ENCODE data around the gene TMEM132A. TPM values are rescaled to one million over a fixed set of nuclear protein-coding genes. Genes with fewer than 3 reads are reported as not detected.

Gene TMEM132A
- polyA plus RNA-seq, 1 of the 3 experiments (the other 2 are of a cell fraction), result 66.9 TPM

GRCh38 chr11:60879104-60879503 is 45.2 kb upstream of the TMEM132A start:
- Histone ChIP-seq H2AFZ (ENCODE audit: low read depth) (no peak overlapping the region), H3K27me3 (ENCODE audit: insufficient read depth) (no peaks in the 10 kb centered on the region), H3K4me2 (no peak overlapping the region), H3K36me3 (replicated peaks in 1 of 2; ENCODE audit: control insufficient read depth in 1 of 2, insufficient read depth in 2 of 2, low read length in 1 of 2) (peaks cover 0 to 20% of the 10 kb centered on the region in 2 experiments), H3K9me2 (no peaks in the 10 kb centered on the region), H3F3A (replicated peaks; ENCODE audit: insufficient read depth) (no peaks in the 10 kb centered on the region), H3K79me2 (ENCODE audit: insufficient read depth) (no peaks in the 10 kb centered on the region), H3K9me3 (no peaks in the 10 kb centered on the region), H4K20me1 (ENCODE audit: insufficient read depth) (no peaks in the 10 kb centered on the region), H3K27ac (ENCODE audit: low read depth in 2 of 2, low read length in 1 of 2) (no peak overlapping the region), H3K9ac (no peak overlapping the region), H3K4me3 (ENCODE audit: low read depth in 2 of 2, low read length in 1 of 2) (no peak overlapping the region), H3K4me1 (ENCODE audit: control insufficient read depth in 1 of 2, insufficient read depth in 2 of 2, low read depth in 1 of 2, low read length in 1 of 2) (no peaks in the 10 kb centered on the region)
- ChIA-PET POLR2A (no interaction called here), CTCF (interaction anchor here (1.6 to 2.9 kb wide), 2 partner anchors 20 to 48 kb away, joined by 13 to 15 read pairs; no protein-coding TSS in a partner anchor)
- DNase-seq, result no peak
- 81% methylated on average over 1 of the region's 1 CpG for WGBS (ENCODE audit: low lambda C conversion rate)
- no peak for TF ChIP-seq CTCF (IDR thresholded peaks at IDR 0.05)

GRCh38 chr11:60879971-60880588 is 44.2 kb upstream of the TMEM132A start:
- Histone ChIP-seq H2AFZ (ENCODE audit: low read depth) (no peak overlapping the region), H3K79me2 (ENCODE audit: insufficient read depth) (no peaks in the 10 kb centered on the region), H3K4me3 (ENCODE audit: low read depth in 2 of 2, low read length in 1 of 2) (no peak overlapping the region), H4K20me1 (ENCODE audit: insufficient read depth) (no peaks in the 10 kb centered on the region), H3K9ac (no peak overlapping the region), H3K36me3 (replicated peaks in 1 of 2; ENCODE audit: control insufficient read depth in 1 of 2, insufficient read depth in 2 of 2, low read length in 1 of 2) (peaks cover 0 to 20% of the 10 kb centered on the region in 2 experiments), H3K4me2 (no peak overlapping the region), H3F3A (replicated peaks; ENCODE audit: insufficient read depth) (no peaks in the 10 kb centered on the region), H3K4me1 (ENCODE audit: control insufficient read depth in 1 of 2, insufficient read depth in 2 of 2, low read depth in 1 of 2, low read length in 1 of 2) (no peaks in the 10 kb centered on the region), H3K27me3 (ENCODE audit: insufficient read depth) (no peaks in the 10 kb centered on the region), H3K9me2 (no peaks in the 10 kb centered on the region), H3K27ac (ENCODE audit: low read depth in 2 of 2, low read length in 1 of 2) (no peak overlapping the region), H3K9me3 (no peaks in the 10 kb centered on the region)
- no peak for DNase-seq
- ChIA-PET POLR2A (no interaction called here), CTCF (interaction anchor here (1.8 kb wide), 1 partner anchor 49 kb away, joined by 15 read pairs; no protein-coding TSS in a partner anchor)
- WGBS (ENCODE audit: low lambda C conversion rate), result 84% methylated on average over 4 of the region's 5 CpGs
- TF ChIP-seq EP300 (IDR thresholded peaks at IDR 0.05; ENCODE audit: borderline replicate concordance in 1 of 2, low read depth in 1 of 2, low read length in 1 of 2) (no peak), RXRA (IDR thresholded peaks at IDR 0.05; ENCODE audit: borderline replicate concordance, low read depth) (no peak), ELF1 (IDR thresholded peaks at IDR 0.05) (no peak), TCF12 (IDR thresholded peaks at IDR 0.05) (no peak), NFIC (IDR thresholded peaks at IDR 0.05; ENCODE audit: borderline replicate concordance) (no peak), GATA2 (CRISPR knock-in tag; IDR thresholded peaks at IDR 0.05) (no peak), USF2 (IDR thresholded peaks at IDR 0.05; ENCODE audit: borderline replicate concordance, low read depth, low read length) (no peak), USF1 (IDR thresholded peaks at IDR 0.05; ENCODE audit: borderline replicate concordance, low read depth) (no peak), RAD21 (IDR thresholded peaks at IDR 0.05; ENCODE audit: low read length) (no peak), IRF3 (IDR thresholded peaks at IDR 0.05; ENCODE audit: low read depth, low read length) (no peak), FOXJ3 (CRISPR knock-in tag; IDR thresholded peaks at IDR 0.05) (no peak), RCOR1 (IDR thresholded peaks at IDR 0.05; ENCODE audit: low read length) (no peak), FOXM1 (IDR thresholded peaks at IDR 0.05; ENCODE audit: low read depth) (no peak), GABPA (IDR thresholded peaks at IDR 0.05; ENCODE audit: low read depth) (no peak)
